NT2/D1 (cell line): ENCODE data around the gene SMTN.

Experiments used
- YY1 ChIP-seq: IDR thresholded peaks from 2 replicates; pipeline ENCODE4 v1.6.1; 2011; ENCODE audit not compliant: insufficient read length, insufficient read depth
- ZNF274 ChIP-seq: IDR thresholded peaks from 2 replicates; pipeline ENCODE4 v1.6.1; 2011; ENCODE audit warnings: mild to moderate bottlenecking, low read depth, low read length

- TF ChIP-seq YY1 (no peak), ZNF274 (no peak)
Observed at GRCh38 chr22:31150615-31151014, 69.5 kb downstream of the SMTN start.
